GM20000 (cell line): ENCODE data around the gene RIC3.

ENCODE experiments used
- DNase-seq: peaks from one replicate; pipeline ENCODE4 v3.0.0; 2012; ENCODE audit warnings: low spot score
- TF ChIP-seq, protein P1 (sequence below): IDR thresholded peaks from 2 replicates; pipeline ENCODE4 v1.5.1; 2012; ENCODE audit warnings: mild to moderate bottlenecking, control low read depth; ENCODE audit errors: extremely low read depth, missing control alignments

RIC3 gene

GRCh38 chr11:8201644-8202365, 33.0 kb upstream of the RIC3 start:
- peak; percentile 65 for DNase-seq
- TF ChIP-seq, protein P1, sequence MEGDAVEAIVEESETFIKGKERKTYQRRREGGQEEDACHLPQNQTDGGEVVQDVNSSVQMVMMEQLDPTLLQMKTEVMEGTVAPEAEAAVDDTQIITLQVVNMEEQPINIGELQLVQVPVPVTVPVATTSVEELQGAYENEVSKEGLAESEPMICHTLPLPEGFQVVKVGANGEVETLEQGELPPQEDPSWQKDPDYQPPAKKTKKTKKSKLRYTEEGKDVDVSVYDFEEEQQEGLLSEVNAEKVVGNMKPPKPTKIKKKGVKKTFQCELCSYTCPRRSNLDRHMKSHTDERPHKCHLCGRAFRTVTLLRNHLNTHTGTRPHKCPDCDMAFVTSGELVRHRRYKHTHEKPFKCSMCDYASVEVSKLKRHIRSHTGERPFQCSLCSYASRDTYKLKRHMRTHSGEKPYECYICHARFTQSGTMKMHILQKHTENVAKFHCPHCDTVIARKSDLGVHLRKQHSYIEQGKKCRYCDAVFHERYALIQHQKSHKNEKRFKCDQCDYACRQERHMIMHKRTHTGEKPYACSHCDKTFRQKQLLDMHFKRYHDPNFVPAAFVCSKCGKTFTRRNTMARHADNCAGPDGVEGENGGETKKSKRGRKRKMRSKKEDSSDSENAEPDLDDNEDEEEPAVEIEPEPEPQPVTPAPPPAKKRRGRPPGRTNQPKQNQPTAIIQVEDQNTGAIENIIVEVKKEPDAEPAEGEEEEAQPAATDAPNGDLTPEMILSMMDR = no peak

DNA sequence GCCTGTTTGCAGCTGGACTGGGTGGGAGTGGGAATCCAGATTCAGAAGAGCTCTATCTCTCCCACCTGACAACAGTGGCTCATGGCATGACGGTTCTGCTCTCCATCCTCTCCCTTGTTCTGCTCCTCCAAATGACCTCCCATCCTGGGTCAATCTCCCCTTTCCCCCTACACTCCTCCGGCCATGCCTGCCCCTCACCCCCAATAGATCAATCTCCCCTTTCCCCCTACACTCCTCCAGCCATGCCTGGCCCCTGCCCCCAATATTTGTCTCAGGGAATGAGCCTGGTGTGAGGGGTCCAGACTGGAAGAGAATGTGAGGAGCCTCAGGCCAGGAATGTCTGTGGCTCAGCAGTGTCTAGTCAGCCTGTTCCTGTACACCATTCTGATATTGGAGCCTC, 30.9 kb upstream of the RIC3 start:
- no peak for DNase-seq
- TF ChIP-seq, protein P1 = no peak

- TF ChIP-seq, protein P1 = no peak
- no peak for DNase-seq
These were observed 27.9 kb upstream of the RIC3 start for GRCh38 chr11:8196749-8197148.

- TF ChIP-seq, protein P1 = no peak
These were observed 26.1 kb upstream of the RIC3 start for GRCh38 chr11:8194956-8195355.

GRCh38 chr11:8192896-8193209, 24.0 kb upstream of the RIC3 start:
- no peak for DNase-seq
- TF ChIP-seq, protein P1 = no peak

More at GRCh38 chr11:8194956-8195355, 26.1 kb upstream of the RIC3 start:
- no peak for DNase-seq

- TF ChIP-seq, protein P1 = peak; percentile 93
- DNase-seq = peak; percentile 77
These were observed 23.4 kb upstream of the RIC3 start for GRCh38 chr11:8192016-8192895.

DNA sequence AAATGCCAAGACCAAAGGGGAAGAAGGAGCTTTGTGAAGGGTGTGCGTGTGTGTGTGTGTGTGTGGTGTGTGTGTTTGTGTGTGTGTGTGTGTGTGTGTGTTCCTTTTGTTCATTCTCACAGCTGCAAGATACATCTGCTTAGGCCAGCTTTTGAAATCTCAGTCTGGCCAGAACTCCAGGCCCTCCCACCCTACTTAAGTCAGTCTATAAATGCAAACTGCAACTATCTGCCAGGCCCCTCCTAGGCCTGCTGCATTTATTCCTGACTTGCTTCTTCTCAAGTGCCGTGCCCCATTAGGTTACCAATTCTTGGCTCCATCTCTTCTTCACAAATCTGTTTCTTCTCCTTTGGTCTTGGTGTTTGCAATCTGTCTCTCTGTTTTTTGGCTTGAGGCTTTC, 21.6 kb upstream of the RIC3 start:
- TF ChIP-seq, protein P1 = no peak
- DNase-seq = no peak
